Activated CD8-positive, alpha-beta T cell treated with anti-CD3 and anti-CD28 coated beads for 36 hours (primary cell): Measurements from ENCODE around the gene BTG4. TPM values are rescaled to one million over a fixed set of nuclear protein-coding genes. Genes with fewer than 3 reads are reported as not detected.

Experiments used
- ATAC-seq: fragments of 200-7000 bp; cut with Tn5 transposase; one replicate; pipeline ENCODE4 v1.10.0; 2021; ENCODE audit warnings: mild to moderate bottlenecking, moderate library complexity
- CTCF ChIA-PET: fragments of 350-600 bp; sonication (Branson Sonifier 250); formaldehyde crosslinking; loops from one replicate; lab custom pipeline; 2021; ENCODE audit warnings: antibody characterized with exemption; lab: Charles Lee
- POLR2A ChIA-PET: fragments of 350-600 bp; sonication (Branson Sonifier 250); formaldehyde crosslinking; loops from one replicate; lab custom pipeline; 2021; ENCODE audit warnings: antibody characterized with exemption; lab: Charles Lee
- DNase-seq: peaks from one replicate; pipeline ENCODE4 v3.0.0-alpha.2; 2020
- H3K27ac Mint-ChIP-seq: one replicate; pipeline ENCODE4 v1.8.0; 2021; ENCODE audit warnings: mild to moderate bottlenecking, mixed read lengths
- H3K27me3 Mint-ChIP-seq: one replicate; pipeline ENCODE4 v1.8.0; 2021; ENCODE audit warnings: mixed read lengths
- H3K36me3 Mint-ChIP-seq: one replicate; pipeline ENCODE4 v1.8.0; 2021; ENCODE audit warnings: low read depth, mixed read lengths
- H3K4me1 Mint-ChIP-seq: one replicate; pipeline ENCODE4 v1.8.0; 2021; ENCODE audit warnings: low read depth, mixed read lengths
- H3K4me3 Mint-ChIP-seq: one replicate; pipeline ENCODE4 v1.8.0; 2021; ENCODE audit warnings: mild to moderate bottlenecking, moderate library complexity, mixed read lengths
- H3K9me3 Mint-ChIP-seq: one replicate; pipeline ENCODE4 v1.8.0; 2021; ENCODE audit warnings: mixed read lengths
- CTCF ChIP-seq: fragments of 200-600 bp; IDR thresholded peaks from one replicate; pipeline ENCODE4 v1.8.0; 2022; ENCODE audit warnings: antibody characterized with exemption, mild to moderate bottlenecking
- intact Hi-C: fragments of 100-400 bp; cut with micrococcal nuclease; formaldehyde crosslinking; loops from one replicate; pipeline ENCODE4 v1.10.0; 2022
- total RNA-seq, 2 experiments: library from RNA; stranded (reverse); gene quantifications; one replicate each; pipeline ENCODE4 v1.2.3, GENCODE V29; 2021

The BTG4 gene
- total RNA-seq, 2 experiments from 2014 or later = 0.36 to 0.98 TPM

- H3K4me1 Mint-ChIP-seq = peaks cover 43% of the 10 kb centered on the region
- DNase-seq (peak; percentile 21), ATAC-seq (no peak)
- TF ChIP-seq CTCF = no peak
- ChIA-PET CTCF (interaction anchor here (1.4 to 1.5 kb wide), 2 partner anchors 15 to 64 kb away, joined by 5 to 6 read pairs; no protein-coding TSS in a partner anchor), POLR2A (no interaction called here)
- no peak overlapping the region for H3K27ac Mint-ChIP-seq
- no peaks in the 10 kb centered on the region for H3K36me3 Mint-ChIP-seq
- H3K27me3 Mint-ChIP-seq = peaks cover 12% of the 10 kb centered on the region
- no peak overlapping the region for H3K4me3 Mint-ChIP-seq
- no peaks in the 10 kb centered on the region for H3K9me3 Mint-ChIP-seq
- intact Hi-C loops = no loop called here
Observed at GRCh38 chr11:111518668-111519067, 6.5 kb upstream of the BTG4 start.

- Mint-ChIP-seq H3K4me3 (no peak overlapping the region), H3K4me1 (peaks cover 24% of the 10 kb centered on the region), H3K36me3 (no peaks in the 10 kb centered on the region), H3K9me3 (no peaks in the 10 kb centered on the region), H3K27me3 (peaks cover 30% of the 10 kb centered on the region), H3K27ac (no peak overlapping the region)
- no peak for DNase-seq
- ATAC-seq = no peak
- CTCF ChIA-PET = no interaction called here
- POLR2A ChIA-PET = interaction anchor here (1.0 kb wide), 1 partner anchor 251 kb away, joined by 3 read pairs; the partner anchor contains the start of gene PPP2R1B
- intact Hi-C loops = no loop called here
- TF ChIP-seq CTCF = no peak
Observed at GRCh38 chr11:111515591-111515990, 3.4 kb upstream of the BTG4 start.

- H3K9me3 Mint-ChIP-seq = no peaks in the 10 kb centered on the region
- TF ChIP-seq CTCF = peak; percentile 37
- H3K36me3 Mint-ChIP-seq = no peaks in the 10 kb centered on the region
- peak; percentile 48 for DNase-seq
- no peak within 1 kb of the TSS for H3K27ac Mint-ChIP-seq
- ATAC-seq = peak; percentile 45
- intact Hi-C loops = no loop called here
- CTCF ChIA-PET = interaction anchor here (0.7 to 2.3 kb wide), 9 partner anchors 8 to 72 kb away, joined by 3 to 11 read pairs (median 5); no protein-coding TSS in a partner anchor
- H3K4me3 Mint-ChIP-seq = peak within 1 kb of the TSS; percentile 65
- peaks cover 21% of the 10 kb centered on the region for H3K4me1 Mint-ChIP-seq
- POLR2A ChIA-PET = interaction anchor here (0.6 to 0.7 kb wide), 2 partner anchors 25 to 135 kb away, joined by 3 read pairs; no protein-coding TSS in a partner anchor
- H3K27me3 Mint-ChIP-seq = peaks cover 35% of the 10 kb centered on the region
Observed at GRCh38 chr11:111514216-111515031, 2.2 kb upstream of the BTG4 start, which contains the start of gene HOATZ. TSS of gene HOATZ (plus strand) at chr11:111514778. CDS start at chr11:111514785, 7 bp downstream.

- ATAC-seq (peak; percentile 42), DNase-seq (no peak)
- Mint-ChIP-seq H3K36me3 (no peaks in the 10 kb centered on the region), H3K27ac (no peak overlapping the region), H3K4me1 (peaks cover 14% of the 10 kb centered on the region), H3K27me3 (peaks cover 37% of the 10 kb centered on the region), H3K9me3 (no peaks in the 10 kb centered on the region), H3K4me3 (peak overlapping the region; percentile 58)
- POLR2A ChIA-PET = interaction anchor here (0.6 to 2.0 kb wide), 3 partner anchors 11 to 28 kb away, joined by 3 to 10 read pairs (median 4); no protein-coding TSS in a partner anchor
- TF ChIP-seq CTCF = no peak
- intact Hi-C loops = no loop called here
- CTCF ChIA-PET = interaction anchor here (1.1 to 2.3 kb wide), 10 partner anchors 11 to 91 kb away, joined by 3 to 11 read pairs (median 4); no protein-coding TSS in a partner anchor
Observed at GRCh38 chr11:111513240-111513605, 1.0 kb upstream of the BTG4 start.

GRCh38 chr11:111510311-111510710 is 1.9 kb downstream of the BTG4 start:
- H3K9me3 Mint-ChIP-seq = no peaks in the 10 kb centered on the region
- intact Hi-C loops = no loop called here
- H3K27me3 Mint-ChIP-seq = peaks cover 47% of the 10 kb centered on the region
- CTCF ChIA-PET = no interaction called here
- H3K27ac Mint-ChIP-seq = no peak overlapping the region
- peaks cover 14% of the 10 kb centered on the region for H3K4me1 Mint-ChIP-seq
- no peak for ATAC-seq
- H3K4me3 Mint-ChIP-seq = no peak overlapping the region
- no peak for DNase-seq
- TF ChIP-seq CTCF = no peak
- POLR2A ChIA-PET = interaction anchor here (1.1 kb wide), 1 partner anchor 15 kb away, joined by 4 read pairs; no protein-coding TSS in a partner anchor
- H3K36me3 Mint-ChIP-seq = no peaks in the 10 kb centered on the region
